ENCODE measurements around the gene XRCC5. TPM values are rescaled to one million over a fixed set of nuclear protein-coding genes. Genes with fewer than 3 reads are reported as not detected.

XRCC5 gene
- total RNA-seq, 4 donors from 2014 or later: 107 to 132 (median 116) TPM

GRCh38 chr2:216104691-216105090 is 4.5 kb upstream of the XRCC5 start:
- TF ChIP-seq CTCF (IDR thresholded peaks at IDR 0.05): no peak
- TF ChIP-seq POLR2A (IDR thresholded peaks at IDR 0.05): no peak
- intact Hi-C loops (cut with DNase I; ENCODE audit: low total_unique reads): no loop called here
- WGBS, 2 donors: 77 to 80% methylated on average over 3 of the region's 3 CpGs

GRCh38 chr2:216107320-216107719 is 1.8 kb upstream of the XRCC5 start:
- no peak for DNase-seq (ENCODE audit: low spot score in 2 of 2)
- no peak overlapping the region for H3K4me3 ChIP-seq (ENCODE audit: low read depth, poor library complexity, severe bottlenecking)
- intact Hi-C loops (cut with DNase I; ENCODE audit: low total_unique reads): no loop called here
- TF ChIP-seq POLR2A (IDR thresholded peaks at IDR 0.05) (no peak), CTCF (IDR thresholded peaks at IDR 0.05) (no peak)
- 71 to 83% methylated on average over 8 of the region's 8 CpGs for WGBS, 2 donors

More at GRCh38 chr2:216104691-216105090, 4.5 kb upstream of the XRCC5 start:
- no peak overlapping the region for H3K4me3 ChIP-seq (ENCODE audit: low read depth, poor library complexity, severe bottlenecking)
- DNase-seq (ENCODE audit: low spot score in 2 of 2): no peak

- no peak overlapping the region for H3K4me3 ChIP-seq (ENCODE audit: low read depth, poor library complexity, severe bottlenecking)
Measured at GRCh38 chr2:216107760-216108159, 1.4 kb upstream of the XRCC5 start.

GRCh38 chr2:216108310-216108966 is 710 bp upstream of the XRCC5 start:
- WGBS, 2 donors: 34 to 35% methylated on average over 6 of the region's 6 CpGs
- peak in 1 of 2 donors; percentile 21 for DNase-seq (ENCODE audit: low spot score in 2 of 2)
- TF ChIP-seq CTCF (IDR thresholded peaks at IDR 0.05): no peak
- TF ChIP-seq POLR2A (IDR thresholded peaks at IDR 0.05): no peak
- no peak overlapping the region for H3K4me3 ChIP-seq (ENCODE audit: low read depth, poor library complexity, severe bottlenecking)
- intact Hi-C loops (cut with DNase I; ENCODE audit: low total_unique reads): no loop called here

More at GRCh38 chr2:216107760-216108159, 1.4 kb upstream of the XRCC5 start:
- TF ChIP-seq CTCF (IDR thresholded peaks at IDR 0.05) (no peak), POLR2A (IDR thresholded peaks at IDR 0.05) (no peak)
- 42 to 43% methylated on average over 13 of the region's 13 CpGs for WGBS, 2 donors
- intact Hi-C loops (cut with DNase I; ENCODE audit: low total_unique reads): no loop called here
- no peak for DNase-seq (ENCODE audit: low spot score in 2 of 2)

GRCh38 chr2:216109962-216110614 is 940 bp downstream of the XRCC5 start:
- H3K4me3 ChIP-seq (ENCODE audit: low read depth, poor library complexity, severe bottlenecking): peak overlapping the region; percentile 83
- intact Hi-C loops (cut with DNase I; ENCODE audit: low total_unique reads): no loop called here
- DNase-seq (ENCODE audit: low spot score in 2 of 2): no peak
- 1 to 2% methylated on average over 10 of the region's 10 CpGs for WGBS, 2 donors
- TF ChIP-seq POLR2A (IDR thresholded peaks at IDR 0.05) (no peak), CTCF (IDR thresholded peaks at IDR 0.05) (no peak)
